ENCODE results near the gene FAM120B. TPM values are rescaled to one million over a fixed set of nuclear protein-coding genes. Genes with fewer than 3 reads are reported as not detected.

FAM120B gene
- total and polyA plus RNA-seq, 2 experiments from 2014 or later: 7.2 to 16.7 TPM

- TF ChIP-seq EZH2phosphoT487 (IDR thresholded peaks at IDR 0.05; ENCODE audit: unreplicated experiment) (no peak), ETS1 (IDR thresholded peaks at IDR 0.05) (no peak), STAT1 (IDR thresholded peaks at IDR 0.05; ENCODE audit: unreplicated experiment) (no peak), EZH2 (IDR thresholded peaks at IDR 0.05; ENCODE audit: low read depth, unreplicated experiment) (no peak), JUNB (IDR thresholded peaks at IDR 0.05; ENCODE audit: unreplicated experiment) (no peak), ZNF462 (CRISPR knock-in tag; IDR thresholded peaks at IDR 0.05) (no peak)
These were observed 108.8 kb downstream of the FAM120B start (continued) for GRCh38 chr6:170415318-170415717.

- H4K20me1 ChIP-seq (replicated peaks; ENCODE audit: insufficient read depth): no peaks in the 10 kb centered on the region
- no peak for ATAC-seq
- no peak overlapping the region for H3K27ac ChIP-seq (ENCODE audit: low read depth)
- no peak for DNase-seq (ENCODE audit: low spot score)
- H3K4me3 ChIP-seq: no peak overlapping the region
- no peaks in the 10 kb centered on the region for H3F3A ChIP-seq (replicated peaks; ENCODE audit: low read depth)
- Mint-ChIP-seq H3K27ac (no peak overlapping the region), H3K27me3 (ENCODE audit: insufficient read depth, low read depth, poor library complexity) (peaks cover 5% of the 10 kb centered on the region), H3K4me1 (peaks cover 9% of the 10 kb centered on the region), H3K4me3 (no peak overlapping the region), H3K9me3 (no peaks in the 10 kb centered on the region), H3K36me3 (ENCODE audit: low read depth) (no peaks in the 10 kb centered on the region)
- no peak overlapping the region for H2AFZ ChIP-seq
- H3K79me2 ChIP-seq (replicated peaks; ENCODE audit: insufficient read depth): no peaks in the 10 kb centered on the region
- no peak overlapping the region for H3K4me2 ChIP-seq
- H3K36me3 ChIP-seq (ENCODE audit: insufficient read depth): no peaks in the 10 kb centered on the region
- no peaks in the 10 kb centered on the region for H3K9me2 ChIP-seq (ENCODE audit: insufficient read depth)
- H3K4me1 ChIP-seq (ENCODE audit: insufficient read depth): no peaks in the 10 kb centered on the region
- no peaks in the 10 kb centered on the region for H3K27me3 ChIP-seq (ENCODE audit: insufficient read depth)
- no peak for TF ChIP-seq CREB1 (CRISPR knock-in tag; IDR thresholded peaks at IDR 0.05; ENCODE audit: low read depth)
- TF ChIP-seq ETS1 (IDR thresholded peaks at IDR 0.05): no peak
- no peak for TF ChIP-seq EZH2phosphoT487 (IDR thresholded peaks at IDR 0.05; ENCODE audit: unreplicated experiment)
- TF ChIP-seq ZNF462 (CRISPR knock-in tag; IDR thresholded peaks at IDR 0.05): no peak
- no peak for TF ChIP-seq STAT1 (IDR thresholded peaks at IDR 0.05; ENCODE audit: unreplicated experiment)
These were observed 109.7 kb downstream of the FAM120B start for GRCh38 chr6:170416303-170416702.

Data from GM23338 (cell line).